ENCODE data around the gene NKD2.
"Not testable (repeated sequence)": the region's sequence is repeated elsewhere in the genome, so short reads cannot be mapped to it uniquely, and the experiment has no call there.

Gene NKD2

GRCh38 chr5:966941-967340 is 41.7 kb upstream of the NKD2 start:
- TF ChIP-seq, protein P1, sequence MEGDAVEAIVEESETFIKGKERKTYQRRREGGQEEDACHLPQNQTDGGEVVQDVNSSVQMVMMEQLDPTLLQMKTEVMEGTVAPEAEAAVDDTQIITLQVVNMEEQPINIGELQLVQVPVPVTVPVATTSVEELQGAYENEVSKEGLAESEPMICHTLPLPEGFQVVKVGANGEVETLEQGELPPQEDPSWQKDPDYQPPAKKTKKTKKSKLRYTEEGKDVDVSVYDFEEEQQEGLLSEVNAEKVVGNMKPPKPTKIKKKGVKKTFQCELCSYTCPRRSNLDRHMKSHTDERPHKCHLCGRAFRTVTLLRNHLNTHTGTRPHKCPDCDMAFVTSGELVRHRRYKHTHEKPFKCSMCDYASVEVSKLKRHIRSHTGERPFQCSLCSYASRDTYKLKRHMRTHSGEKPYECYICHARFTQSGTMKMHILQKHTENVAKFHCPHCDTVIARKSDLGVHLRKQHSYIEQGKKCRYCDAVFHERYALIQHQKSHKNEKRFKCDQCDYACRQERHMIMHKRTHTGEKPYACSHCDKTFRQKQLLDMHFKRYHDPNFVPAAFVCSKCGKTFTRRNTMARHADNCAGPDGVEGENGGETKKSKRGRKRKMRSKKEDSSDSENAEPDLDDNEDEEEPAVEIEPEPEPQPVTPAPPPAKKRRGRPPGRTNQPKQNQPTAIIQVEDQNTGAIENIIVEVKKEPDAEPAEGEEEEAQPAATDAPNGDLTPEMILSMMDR (IDR thresholded peaks at IDR 0.05; ENCODE audit: insufficient read depth, low read length, poor library complexity, severe bottlenecking), result no peak
- no peak for TF ChIP-seq EZH2phosphoT487 (conservative IDR thresholded peaks at IDR 0.05; ENCODE audit: low read length)
- no peaks in the 10 kb centered on the region for H3K9me2 ChIP-seq (replicated peaks; ENCODE audit: insufficient read depth, low read length)
- H3K9ac ChIP-seq (ENCODE audit: low read length), result no peak overlapping the region
- H3K36me3 ChIP-seq (ENCODE audit: low read length), result no peaks in the 10 kb centered on the region
- no peak overlapping the region for H3K4me2 ChIP-seq (ENCODE audit: low read depth, low read length, poor library complexity, severe bottlenecking)
- H3F3A ChIP-seq (ENCODE audit: insufficient read depth), result no peaks in the 10 kb centered on the region
- H3K4me3 ChIP-seq (ENCODE audit: insufficient read depth, low read length, poor library complexity, severe bottlenecking), result no peak overlapping the region
- no peak overlapping the region for H2AFZ ChIP-seq (ENCODE audit: low read depth, low read length, severe bottlenecking)
- no peak overlapping the region for H3K27ac ChIP-seq (ENCODE audit: low read depth, low read length)
- no peaks in the 10 kb centered on the region for H3K9me3 ChIP-seq (ENCODE audit: insufficient read depth, low read length)
- H4K20me1 ChIP-seq (ENCODE audit: low read depth, low read length), result no peaks in the 10 kb centered on the region
- H3K27me3 ChIP-seq (ENCODE audit: low read length), result no peaks in the 10 kb centered on the region
- no peaks in the 10 kb centered on the region for H3K79me2 ChIP-seq (ENCODE audit: insufficient read depth, low read length)

DNA sequence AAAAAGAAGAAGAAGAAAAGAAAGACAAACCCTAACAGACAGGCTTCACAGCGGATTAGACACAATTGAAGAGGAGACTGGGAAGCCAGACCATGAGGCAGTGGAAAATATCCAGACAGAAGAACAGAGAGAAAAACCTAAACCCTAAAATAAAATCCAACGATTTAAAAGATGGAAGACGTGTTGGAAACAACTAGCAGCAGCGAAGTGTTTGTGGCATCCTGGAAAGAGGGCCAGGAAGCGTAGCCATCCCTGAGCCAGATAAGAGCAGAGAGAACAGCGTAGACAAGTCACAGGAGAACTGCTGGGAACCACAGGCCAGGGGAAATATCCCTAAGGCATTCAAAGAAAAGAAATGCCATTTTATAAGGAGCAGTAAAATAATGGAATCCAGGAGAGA is 39.7 kb upstream of the NKD2 start:
- no peaks in the 10 kb centered on the region for H3F3A ChIP-seq (ENCODE audit: insufficient read depth)
- H3K36me3 ChIP-seq (ENCODE audit: low read length), result no peaks in the 10 kb centered on the region
- H3K9me2 ChIP-seq (replicated peaks; ENCODE audit: insufficient read depth, low read length), result no peaks in the 10 kb centered on the region
- TF ChIP-seq, protein P1 (IDR thresholded peaks at IDR 0.05; ENCODE audit: insufficient read depth, low read length, poor library complexity, severe bottlenecking), result no peak
- TF ChIP-seq EZH2phosphoT487 (conservative IDR thresholded peaks at IDR 0.05; ENCODE audit: low read length), result no peak
- no peaks in the 10 kb centered on the region for H3K27me3 ChIP-seq (ENCODE audit: low read length)
- H3K4me2 ChIP-seq (ENCODE audit: low read depth, low read length, poor library complexity, severe bottlenecking), result no peak overlapping the region
- H4K20me1 ChIP-seq (ENCODE audit: low read depth, low read length), result no peaks in the 10 kb centered on the region
- H3K79me2 ChIP-seq (ENCODE audit: insufficient read depth, low read length), result no peaks in the 10 kb centered on the region
- H3K27ac ChIP-seq (ENCODE audit: low read depth, low read length), result no peak overlapping the region
- H3K4me3 ChIP-seq (ENCODE audit: insufficient read depth, low read length, poor library complexity, severe bottlenecking), result no peak overlapping the region
- H3K9ac ChIP-seq (ENCODE audit: low read length), result no peak overlapping the region
- no peaks in the 10 kb centered on the region for H3K9me3 ChIP-seq (ENCODE audit: insufficient read depth, low read length)
- H2AFZ ChIP-seq (ENCODE audit: low read depth, low read length, severe bottlenecking), result no peak overlapping the region

DNA sequence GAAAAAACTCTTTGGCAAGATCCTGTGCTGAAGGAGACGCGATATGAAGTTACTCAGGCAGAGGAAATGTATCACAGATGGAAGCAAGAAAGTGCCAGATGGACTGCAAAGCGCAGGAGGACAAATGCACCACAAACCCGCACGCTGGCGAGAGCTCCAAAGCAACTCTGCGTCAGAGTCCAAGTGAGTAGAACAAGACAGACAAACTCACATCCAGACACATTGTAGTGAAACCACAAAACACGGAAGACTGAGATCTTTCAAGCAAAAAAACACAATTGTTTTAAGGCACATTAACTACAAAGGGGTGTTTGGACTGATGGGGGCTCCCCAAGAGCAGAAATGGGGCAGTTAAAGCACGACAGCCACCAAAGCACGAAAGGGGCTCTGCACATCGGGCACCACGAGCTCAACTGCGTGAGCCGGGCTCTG is 39.2 kb upstream of the NKD2 start:
- Histone ChIP-seq H3K4me3 (ENCODE audit: insufficient read depth, low read length, poor library complexity, severe bottlenecking) (no peak overlapping the region), H3K9me2 (replicated peaks; ENCODE audit: insufficient read depth, low read length) (no peaks in the 10 kb centered on the region), H3K27ac (ENCODE audit: low read depth, low read length) (no peak overlapping the region), H3K36me3 (ENCODE audit: low read length) (no peaks in the 10 kb centered on the region), H3K9me3 (ENCODE audit: insufficient read depth, low read length) (no peaks in the 10 kb centered on the region), H3F3A (ENCODE audit: insufficient read depth) (no peaks in the 10 kb centered on the region), H4K20me1 (ENCODE audit: low read depth, low read length) (no peaks in the 10 kb centered on the region), H3K9ac (ENCODE audit: low read length) (no peak overlapping the region), H3K4me2 (ENCODE audit: low read depth, low read length, poor library complexity, severe bottlenecking) (no peak overlapping the region), H3K27me3 (ENCODE audit: low read length) (no peaks in the 10 kb centered on the region), H3K79me2 (ENCODE audit: insufficient read depth, low read length) (no peaks in the 10 kb centered on the region), H2AFZ (ENCODE audit: low read depth, low read length, severe bottlenecking) (no peak overlapping the region)
- TF ChIP-seq, protein P1 (IDR thresholded peaks at IDR 0.05; ENCODE audit: insufficient read depth, low read length, poor library complexity, severe bottlenecking), result no peak
- no peak for TF ChIP-seq EZH2phosphoT487 (conservative IDR thresholded peaks at IDR 0.05; ENCODE audit: low read length)

- H3K79me2 ChIP-seq (ENCODE audit: insufficient read depth, low read length); H3K9me2 ChIP-seq (replicated peaks; ENCODE audit: insufficient read depth, low read length); H2AFZ ChIP-seq (ENCODE audit: low read depth, low read length, severe bottlenecking); H3K9ac ChIP-seq (ENCODE audit: low read length); H4K20me1 ChIP-seq (ENCODE audit: low read depth, low read length); H3K27ac ChIP-seq (ENCODE audit: low read depth, low read length); H3K27me3 ChIP-seq (ENCODE audit: low read length); H3K36me3 ChIP-seq (ENCODE audit: low read length); H3K4me2 ChIP-seq (ENCODE audit: low read depth, low read length, poor library complexity, severe bottlenecking); H3K9me3 ChIP-seq (ENCODE audit: insufficient read depth, low read length); H3K4me3 ChIP-seq (ENCODE audit: insufficient read depth, low read length, poor library complexity, severe bottlenecking); H3F3A ChIP-seq (ENCODE audit: insufficient read depth): not testable (repeated sequence)
Measured at GRCh38 chr5:972575-972974, 36.0 kb upstream of the NKD2 start.
